Activated CD4-positive, alpha-beta T cell treated with anti-CD3 and anti-CD28 coated beads for 48 hours (primary cell): ENCODE data around the gene ALK.

Experiments
- DNase-seq: peaks from one replicate; pipeline ENCODE4 v3.0.0-alpha.2; 2020

The ALK gene

GRCh38 chr2:29174937-29175336 lies 746.4 kb downstream of the ALK start:
- DNase-seq, result no peak

- no peak for DNase-seq
Measured at GRCh38 chr2:29166242-29167039, 754.9 kb downstream of the ALK start.

- no peak for DNase-seq
Measured at GRCh38 chr2:29165362-29166241, 755.8 kb downstream of the ALK start.

- DNase-seq, result no peak
Measured at GRCh38 chr2:29164091-29164846, 757.1 kb downstream of the ALK start.

GRCh38 chr2:29162204-29162928 lies 759.0 kb downstream of the ALK start:
- DNase-seq, result no peak

- no peak for DNase-seq
Measured at GRCh38 chr2:29160184-29160583, 761.2 kb downstream of the ALK start.

GRCh38 chr2:29159125-29159524 lies 762.3 kb downstream of the ALK start:
- DNase-seq, result no peak

- DNase-seq, result no peak
Measured at GRCh38 chr2:29157131-29157530, 764.3 kb downstream of the ALK start.

GRCh38 chr2:29155578-29155977 lies 765.8 kb downstream of the ALK start:
- no peak for DNase-seq

- DNase-seq, result no peak
Measured at GRCh38 chr2:29154610-29155009, 766.8 kb downstream of the ALK start.

- DNase-seq, result no peak
Measured at GRCh38 chr2:29147963-29148362, 773.4 kb downstream of the ALK start.

- no peak for DNase-seq
Measured at GRCh38 chr2:29146197-29146596, 775.2 kb downstream of the ALK start.

GRCh38 chr2:29143657-29144056 lies 777.7 kb downstream of the ALK start:
- DNase-seq, result no peak
